DMS153 treated with DMSO at 0.1 percent for 48 hours (cell line): ENCODE measurements around the gene IDH3A.

Source experiments
- DNase-seq: peaks from one replicate; lab custom pipeline; 2025; ENCODE audit not compliant: unreplicated experiment; lab: John Stamatoyannopoulos, UW

IDH3A gene

DNA sequence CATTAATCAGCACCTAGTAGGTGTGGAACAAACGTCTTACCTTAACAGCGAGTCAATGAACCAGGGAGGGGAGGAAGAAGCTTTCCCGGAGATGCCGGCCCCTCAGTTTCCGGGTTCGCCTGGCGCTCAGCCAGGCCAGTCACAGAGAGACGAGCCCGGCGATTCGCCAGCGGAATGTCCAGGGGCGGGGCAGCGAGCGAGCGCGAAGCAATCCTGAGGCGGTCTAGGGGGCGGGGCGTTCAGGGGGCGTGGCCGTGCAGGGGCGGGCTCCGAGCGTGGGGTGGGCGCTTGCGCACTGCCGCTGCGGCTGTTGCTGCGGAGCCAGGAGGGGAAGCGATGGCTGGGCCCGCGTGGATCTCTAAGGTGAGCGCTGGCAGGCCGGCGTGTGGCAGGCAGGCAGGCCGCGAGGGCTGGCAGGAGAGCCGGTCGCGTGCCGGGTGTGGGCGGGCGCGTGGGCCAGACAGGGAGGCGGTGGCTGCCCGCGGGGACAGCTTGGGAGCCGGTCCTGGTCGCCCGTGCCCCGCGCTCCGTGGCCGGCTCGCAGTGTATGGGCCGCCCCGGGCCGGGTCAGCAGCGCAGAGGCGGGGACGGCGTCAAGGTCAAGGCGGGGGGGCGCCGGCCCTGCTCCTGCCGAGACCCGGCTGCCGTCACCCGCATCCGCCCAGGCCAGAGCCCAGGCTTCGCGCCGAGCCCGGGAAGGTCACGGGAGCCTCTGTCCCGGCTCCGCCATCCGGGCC, at the start of gene IDH3A:
Gene IDH3A (plus strand): TSS at position 295 of the 737 bp plus-strand sequence. CDS start 42 bp downstream, at position 337.
- peak; percentile 65 for DNase-seq

DNA sequence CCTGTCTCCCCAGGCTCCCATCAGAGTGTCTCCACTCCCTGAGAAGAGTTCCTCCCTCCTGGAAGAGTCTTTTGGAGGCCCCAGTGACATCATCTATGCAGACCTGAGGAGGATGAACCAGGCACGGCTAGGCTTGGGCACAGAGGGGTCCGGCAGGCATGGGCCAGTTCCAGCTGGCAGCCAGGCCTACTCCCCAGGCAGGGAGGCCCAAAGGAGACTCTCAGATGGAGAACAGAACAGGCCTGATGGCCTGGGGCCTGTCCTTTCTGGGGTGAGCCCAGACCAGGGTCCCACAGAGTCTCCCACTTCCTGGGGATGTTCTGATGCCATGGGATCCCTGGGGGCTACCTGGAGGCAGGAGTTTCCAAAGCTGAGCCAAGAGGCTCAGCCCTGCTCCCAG, 48.3 kb upstream of the IDH3A start:
- no peak for DNase-seq

- no peak for DNase-seq
These were observed 47.6 kb upstream of the IDH3A start for GRCh38 chr15:78101423-78102105.

DNA sequence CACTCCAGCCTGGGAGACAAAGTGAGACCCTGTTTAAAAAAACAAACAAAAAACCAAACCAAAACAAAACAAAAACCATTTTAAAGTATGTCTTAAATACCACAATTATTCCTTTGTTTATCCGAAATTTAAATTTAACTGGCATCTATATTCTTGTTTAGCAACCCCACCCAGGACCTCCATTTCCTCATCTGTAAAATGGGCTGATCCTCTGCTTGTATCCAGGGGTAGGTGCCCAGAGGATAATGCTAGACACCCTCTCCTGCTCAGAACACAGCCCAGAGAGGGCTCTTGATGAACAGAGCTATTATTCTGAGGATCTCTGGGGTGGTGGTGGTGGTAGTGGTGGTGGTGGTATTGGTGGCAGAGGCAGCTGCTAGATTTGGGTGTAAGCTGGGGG, 47.0 kb upstream of the IDH3A start:
- DNase-seq: no peak

- no peak for DNase-seq
These were observed 46.4 kb upstream of the IDH3A start for GRCh38 chr15:78102741-78103140.

DNA sequence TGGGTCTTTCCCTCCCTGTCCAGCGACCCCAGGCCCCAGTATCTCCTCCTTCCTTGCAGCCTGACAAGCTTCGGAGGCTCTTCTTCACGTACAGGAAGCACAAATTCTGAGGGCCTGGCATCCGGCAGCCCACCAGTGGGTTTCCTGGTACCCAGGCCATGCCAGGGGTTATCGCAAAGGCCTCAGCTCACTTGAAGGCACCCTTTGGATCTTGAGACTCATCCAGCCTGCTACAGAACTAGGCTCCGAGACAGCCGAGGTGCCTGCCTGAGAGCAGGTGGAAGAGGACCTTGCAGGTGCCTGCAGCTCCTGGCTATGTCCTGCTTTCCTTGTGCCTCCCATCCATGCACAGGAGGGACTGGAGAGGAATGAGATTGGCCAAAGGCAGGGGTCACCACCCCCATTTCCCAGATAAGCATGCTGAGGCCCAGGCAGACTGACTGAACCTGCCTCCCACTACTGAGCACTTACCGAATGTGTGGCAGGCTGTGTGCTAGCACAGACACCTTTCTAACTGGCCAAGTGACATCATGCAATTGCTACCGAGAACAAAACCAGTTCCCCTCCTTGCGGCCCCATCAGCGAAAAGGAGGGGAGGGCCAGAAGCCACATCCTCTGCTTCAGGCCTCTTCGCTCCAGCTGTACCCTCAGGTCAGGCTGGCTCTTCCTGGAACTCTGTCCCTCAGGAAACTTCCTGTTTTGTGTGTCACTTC, 45.6 kb upstream of the IDH3A start:
- DNase-seq: no peak

- no peak for DNase-seq
These were observed 45.1 kb upstream of the IDH3A start for GRCh38 chr15:78104119-78104479.

- DNase-seq: no peak
These were observed 44.3 kb upstream of the IDH3A start for GRCh38 chr15:78104566-78105475.

DNA sequence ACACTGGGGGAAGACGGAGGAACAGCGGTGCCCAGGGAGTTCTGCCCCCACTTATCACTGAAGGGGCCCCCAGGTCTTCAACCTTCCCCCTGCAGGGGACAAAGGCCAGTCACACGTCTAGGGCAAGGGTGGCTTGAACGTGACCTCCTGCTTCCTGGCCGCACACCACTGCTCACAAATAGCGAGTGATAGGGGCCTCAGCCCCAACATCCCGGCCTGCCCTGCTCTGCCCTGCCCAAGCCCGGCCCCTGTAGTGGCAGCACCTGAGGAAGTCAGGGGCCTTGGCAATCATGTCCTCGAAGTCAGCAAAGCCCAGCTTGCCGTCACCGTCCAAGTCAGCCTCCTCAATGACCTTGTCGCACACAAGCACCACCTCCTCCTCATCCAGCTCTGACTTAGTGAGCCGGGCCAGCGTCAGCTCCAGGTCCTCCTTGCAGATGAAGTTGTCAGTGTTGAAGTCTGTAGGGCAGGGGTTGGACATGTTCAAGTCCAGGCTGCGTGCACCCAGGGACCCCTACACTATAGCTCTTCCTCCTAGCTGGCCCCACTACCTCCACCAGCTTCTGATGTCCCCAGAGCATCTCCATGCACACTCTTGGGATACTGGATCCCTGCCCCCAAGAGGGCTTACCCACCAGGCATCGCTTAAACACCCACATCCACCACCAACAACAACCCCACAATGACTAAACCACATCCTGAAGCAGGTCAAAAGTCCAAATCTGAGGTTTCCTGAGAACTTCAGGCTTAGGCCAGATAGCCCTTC, 43.5 kb upstream of the IDH3A start:
- no peak for DNase-seq

DNA sequence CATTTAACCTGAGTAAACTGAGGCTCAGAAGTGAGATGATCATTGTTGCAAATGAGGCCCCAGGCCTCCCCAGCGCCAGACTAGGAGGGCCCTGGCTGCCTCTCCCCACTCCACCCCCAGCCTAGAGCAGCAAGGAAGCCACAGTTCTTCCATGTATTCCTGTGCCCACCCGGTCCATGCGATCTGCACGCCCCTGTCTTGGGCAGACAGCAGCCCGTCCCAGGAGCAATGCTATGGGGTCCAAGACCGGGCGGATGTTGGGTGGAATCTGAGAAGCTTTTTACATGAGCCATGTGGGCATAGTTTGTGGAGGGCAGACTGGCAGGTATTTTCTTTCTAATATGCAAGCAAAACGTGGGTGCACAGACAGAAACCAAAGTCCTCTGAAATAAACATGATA, 41.7 kb upstream of the IDH3A start:
- no peak for DNase-seq

- peak; percentile 1 for DNase-seq
These were observed 40.7 kb upstream of the IDH3A start for GRCh38 chr15:78108300-78109084.

DNA sequence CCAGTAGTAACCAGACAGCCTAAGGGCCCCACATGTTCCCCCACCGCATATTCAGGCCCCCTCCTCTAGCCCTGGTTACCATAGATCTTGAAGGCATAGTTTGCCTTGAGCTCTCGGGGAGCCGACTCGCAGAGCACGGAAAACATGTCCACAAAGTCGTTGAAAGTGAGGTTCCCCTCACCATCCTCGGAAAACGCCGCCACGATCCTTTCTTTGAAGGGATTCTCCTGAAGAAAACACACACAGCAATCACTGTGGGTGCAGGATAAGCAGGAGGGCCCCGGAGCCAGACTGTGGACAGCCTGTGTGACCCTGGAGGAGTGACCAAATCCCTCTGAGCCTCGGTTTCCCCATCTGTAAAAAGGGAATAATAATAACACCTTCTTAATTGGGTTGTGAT, 40.0 kb upstream of the IDH3A start:
- no peak for DNase-seq

DNA sequence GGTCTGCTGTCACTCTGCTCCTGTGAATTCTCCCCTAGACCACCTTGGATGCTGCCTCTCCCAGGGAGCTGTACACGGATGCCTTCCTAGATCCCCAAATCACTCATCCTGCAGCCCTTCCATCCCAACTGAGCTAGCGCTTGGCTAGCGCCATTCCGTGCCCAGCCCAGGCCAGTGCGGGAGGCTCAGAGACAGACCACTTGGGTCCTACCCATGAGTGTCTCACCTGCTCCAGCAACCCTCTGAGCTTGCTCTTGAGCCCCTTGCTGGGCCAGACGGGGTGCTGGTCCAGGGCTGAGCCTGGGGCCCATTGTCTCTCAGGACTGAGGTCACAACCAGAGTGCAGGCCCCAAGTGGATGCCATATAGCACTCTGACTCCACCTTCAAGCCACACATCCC, 39.1 kb upstream of the IDH3A start:
- DNase-seq: no peak

GRCh38 chr15:78110916-78111475, 38.2 kb upstream of the IDH3A start:
- no peak for DNase-seq

DNA sequence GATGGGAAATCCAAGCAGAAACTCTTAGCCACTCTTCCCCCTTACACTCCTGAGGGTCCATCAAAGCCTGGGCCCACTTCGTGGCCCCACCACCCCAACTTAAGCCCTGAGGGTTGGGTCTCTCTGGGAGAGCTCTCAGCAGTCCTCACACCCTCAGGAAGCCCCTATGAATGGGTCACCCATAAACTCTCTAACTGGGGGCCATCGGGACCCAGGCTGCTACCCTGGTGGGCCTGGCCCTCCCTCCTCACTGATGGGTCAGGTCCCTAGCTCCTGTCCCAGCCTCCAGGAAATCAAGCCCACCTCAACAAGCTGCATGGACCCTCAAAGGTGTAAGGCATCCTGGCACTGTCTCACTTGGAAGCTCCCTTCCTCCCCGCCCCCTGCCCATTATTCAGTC, 37.4 kb upstream of the IDH3A start:
- no peak for DNase-seq

GRCh38 chr15:78112551-78112950, 36.6 kb upstream of the IDH3A start:
- no peak for DNase-seq

DNA sequence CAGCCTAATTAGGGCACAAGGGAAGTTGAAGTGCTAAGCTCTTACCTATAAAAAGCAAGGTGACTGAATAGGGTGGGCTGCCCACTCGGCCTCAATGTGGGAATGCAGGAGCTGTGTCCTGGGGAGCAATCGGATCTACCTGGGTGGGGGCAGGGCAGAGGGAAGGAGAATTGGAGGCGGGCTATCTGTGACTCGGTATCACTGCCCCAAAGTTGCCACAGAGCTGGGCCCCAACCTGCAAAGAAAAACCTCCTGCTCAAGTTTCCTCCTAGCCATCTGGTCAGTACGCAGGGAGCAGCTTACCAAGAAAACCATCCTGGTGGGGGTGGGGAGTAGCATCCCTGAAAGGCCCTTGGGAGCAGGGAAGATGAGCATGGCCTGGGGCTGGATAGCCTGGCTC, 28.6 kb upstream of the IDH3A start:
- no peak for DNase-seq

GRCh38 chr15:78125267-78125666, 23.9 kb upstream of the IDH3A start:
- no peak for DNase-seq

GRCh38 chr15:78127882-78128281, 21.3 kb upstream of the IDH3A start:
- peak; percentile 2 for DNase-seq
